AML-193 (cell line): ENCODE data around the gene LTB4R2.

ENCODE experiments used
- DNase-seq, 2 experiments: peaks; one replicate each; lab custom pipeline; 2025; lab: John Stamatoyannopoulos, UW

LTB4R2 gene

DNA sequence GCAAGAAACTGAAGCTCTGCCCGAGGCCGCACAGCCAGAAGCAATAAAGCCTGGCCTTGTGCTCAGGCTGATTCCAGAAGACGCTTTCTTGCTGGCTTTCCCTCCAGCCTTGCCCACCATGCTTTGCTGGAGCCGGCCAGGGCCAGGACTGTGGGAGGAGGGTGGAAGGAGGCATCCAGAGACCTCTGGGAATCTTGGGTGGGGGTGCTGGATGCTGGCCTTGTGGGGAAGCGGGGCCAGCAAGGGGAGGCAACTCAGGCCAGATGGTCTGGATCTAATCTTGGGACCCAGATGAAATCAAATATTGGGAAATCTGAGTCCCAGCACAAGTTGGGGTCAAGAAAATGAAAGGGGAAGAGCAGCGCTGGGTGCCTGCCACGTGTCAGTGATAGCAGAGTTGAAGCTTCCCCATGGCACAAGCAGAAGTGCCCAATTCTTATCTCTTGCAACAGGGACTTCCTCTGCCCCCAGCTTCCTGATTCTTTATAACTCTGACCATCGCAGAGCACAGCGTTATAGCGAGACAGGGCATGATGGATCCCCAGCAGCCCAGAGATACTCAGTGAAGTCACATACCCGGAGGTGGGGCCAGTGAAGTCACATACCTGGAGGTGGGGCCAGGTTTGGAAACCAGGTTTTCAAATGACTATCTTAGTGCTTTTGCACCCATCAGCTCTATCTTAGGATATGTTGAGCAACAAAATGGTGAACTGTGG, 32.2 kb upstream of the LTB4R2 start:
- peak; percentile 81 to 82 for DNase-seq

DNA sequence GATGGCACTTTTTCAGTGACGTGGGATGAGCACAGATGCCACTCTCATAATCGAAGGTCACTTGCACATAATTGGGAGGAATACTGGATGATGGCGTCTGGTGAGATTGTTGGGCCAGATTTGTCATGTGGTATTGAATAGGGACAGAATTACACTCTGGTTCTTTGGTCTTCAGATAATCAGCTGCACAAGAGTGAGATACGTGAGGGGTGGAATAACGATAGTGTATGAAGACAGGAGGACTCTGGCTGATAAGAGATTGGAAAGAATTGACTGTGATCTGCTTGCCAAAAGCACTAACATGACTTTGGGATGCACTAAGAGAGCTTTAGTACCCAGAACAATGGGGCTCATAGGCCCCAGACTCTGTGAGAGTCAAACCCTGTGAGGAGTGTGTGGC, 31.5 kb upstream of the LTB4R2 start:
- DNase-seq: no peak

DNA sequence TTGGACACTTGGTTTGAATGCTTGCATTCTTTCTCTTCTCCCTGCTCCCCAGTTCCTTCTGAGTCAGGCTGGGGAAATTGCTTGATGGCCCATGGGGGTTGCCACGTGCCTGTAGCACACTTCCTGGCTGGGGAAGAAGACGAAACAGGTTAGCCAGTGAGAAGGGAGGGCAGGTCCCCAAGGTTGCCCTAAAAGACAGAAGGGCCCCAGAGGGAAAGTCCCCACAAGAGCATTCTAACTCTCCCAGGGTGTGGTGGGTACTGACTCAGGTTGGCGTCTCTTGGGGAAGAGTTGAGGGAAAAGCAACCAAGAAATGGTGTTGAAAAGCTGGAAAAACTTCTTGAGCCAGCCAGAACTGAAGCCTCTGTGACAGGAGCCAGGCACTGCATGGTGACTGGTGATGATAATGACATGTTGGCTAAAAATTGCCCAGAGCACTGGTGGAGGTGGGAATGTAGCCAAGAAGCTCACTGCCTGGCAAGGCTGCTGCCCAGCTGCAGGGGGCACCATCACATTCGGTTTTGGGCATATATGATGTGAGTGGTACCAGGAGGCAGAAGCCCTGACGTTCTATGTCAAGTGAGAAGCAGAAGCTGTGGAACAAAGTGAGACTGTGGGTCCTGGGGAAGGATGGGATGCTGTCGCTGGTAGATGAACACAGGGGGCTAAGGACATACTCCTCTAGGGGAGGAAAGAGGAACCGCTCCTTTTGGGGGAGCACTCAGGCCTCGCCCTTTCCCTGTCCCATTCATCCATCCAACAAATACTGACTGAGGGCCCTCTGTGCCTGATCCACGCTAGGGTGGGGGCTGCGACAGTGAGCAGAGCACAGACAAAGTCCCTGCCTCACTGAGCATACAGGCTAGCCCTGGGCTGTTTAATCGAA, 30.4 kb upstream of the LTB4R2 start:
- DNase-seq: peak; percentile 26 to 38

DNA sequence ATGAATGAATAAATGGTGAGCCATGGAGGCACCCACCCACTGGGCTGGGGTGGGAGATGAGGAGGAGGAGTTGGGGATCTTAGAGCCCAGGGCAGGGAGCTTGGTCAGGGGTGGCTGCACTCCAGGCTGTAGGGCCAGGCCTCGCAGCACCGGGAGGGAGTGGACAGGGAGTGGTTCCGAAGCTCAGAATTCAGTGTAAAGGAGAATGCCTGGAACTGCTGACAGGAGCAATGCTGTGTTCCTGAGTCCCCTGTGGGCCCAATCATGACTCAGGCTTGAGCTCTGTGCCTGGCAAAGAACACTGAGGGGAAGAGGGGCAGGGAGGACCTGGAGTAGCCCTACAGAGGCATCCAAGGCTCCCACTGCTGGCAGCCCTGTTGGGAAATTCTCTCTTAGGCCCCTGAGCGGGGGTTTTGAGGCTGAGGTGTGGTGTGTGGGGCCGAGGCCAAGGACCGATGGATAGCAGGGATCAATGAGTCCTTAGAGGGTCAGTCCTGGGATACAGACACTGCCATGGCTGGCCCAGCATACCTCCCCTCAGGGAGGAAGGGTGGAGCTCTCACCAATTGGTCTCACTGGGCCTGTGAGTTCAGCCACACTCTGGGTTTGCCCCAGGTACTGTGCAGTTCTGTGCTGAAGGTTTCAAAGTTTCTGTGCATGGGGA, 29.0 kb upstream of the LTB4R2 start:
- DNase-seq: no peak

DNA sequence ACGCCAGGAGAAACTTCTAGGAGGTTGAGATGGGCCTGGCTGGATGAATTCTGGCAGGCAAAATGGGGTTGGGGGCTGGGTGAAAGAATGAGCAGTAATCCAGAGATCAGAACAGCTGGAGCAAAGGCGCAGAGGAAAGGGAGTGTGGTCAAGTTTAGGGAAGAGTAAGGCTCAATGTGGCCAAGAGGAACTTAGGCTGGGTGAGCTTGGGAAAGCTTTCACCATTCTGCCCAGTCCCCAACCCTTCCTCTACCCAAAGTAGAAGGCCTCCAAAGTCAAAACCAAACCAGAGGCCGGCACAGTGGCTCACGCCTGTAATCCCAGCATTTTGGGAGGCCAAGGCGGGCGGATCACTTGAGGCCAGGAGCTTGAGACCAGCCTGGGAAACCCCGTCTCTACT, 28.3 kb upstream of the LTB4R2 start:
- DNase-seq: peak in 1 of 2 experiments; percentile 2

DNA sequence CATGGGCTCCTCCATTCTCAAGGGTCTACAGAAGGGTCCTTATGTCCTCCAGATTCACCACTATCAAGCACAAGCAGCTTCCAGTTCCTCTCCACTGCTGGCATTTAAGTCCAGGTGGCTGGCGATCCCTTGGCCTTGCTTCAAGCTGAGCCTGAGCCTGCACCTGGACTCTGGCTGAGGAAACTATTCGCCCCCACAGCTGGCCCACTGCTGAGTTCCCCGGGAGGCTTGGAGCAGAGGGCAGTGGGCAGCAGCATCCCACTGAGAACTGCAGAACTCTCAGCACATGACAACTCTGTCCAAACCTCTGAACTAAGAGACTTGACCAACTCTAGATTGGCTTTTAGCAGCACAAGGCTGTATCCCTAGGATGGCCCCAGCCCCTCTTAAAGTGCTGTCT, 27.2 kb upstream of the LTB4R2 start:
- DNase-seq: no peak

DNA sequence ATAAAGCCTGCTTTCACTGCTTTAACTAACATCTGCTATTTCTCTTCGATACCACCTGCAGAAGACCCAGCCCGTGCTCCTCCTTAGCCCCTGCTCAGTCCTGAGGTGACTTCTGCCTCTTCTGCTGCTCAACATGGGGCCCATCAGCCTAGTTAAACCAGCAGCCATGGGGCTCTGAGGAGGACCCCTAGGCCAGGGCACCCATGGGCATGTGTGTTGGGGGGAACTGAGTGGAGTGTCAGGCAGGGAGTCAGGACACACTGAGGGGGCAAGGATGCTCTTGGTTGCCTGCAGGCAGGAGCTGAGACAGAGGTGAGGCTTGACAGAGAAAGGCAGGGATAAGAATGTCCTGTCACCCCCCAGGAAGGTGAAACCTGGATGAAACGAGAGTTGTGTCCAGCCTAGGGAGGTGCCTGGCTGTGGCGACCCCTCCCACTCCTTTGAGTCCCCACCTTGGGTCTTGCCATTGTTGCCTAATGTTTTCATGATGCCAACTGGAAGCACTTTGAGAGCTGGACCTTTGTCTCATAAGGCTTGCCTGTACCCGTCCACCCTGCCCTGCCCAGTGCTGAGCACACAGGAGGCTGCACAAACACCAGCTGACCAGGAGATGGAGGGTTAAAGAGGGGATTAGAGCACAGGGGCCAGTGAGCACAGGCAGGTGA, 26.0 kb upstream of the LTB4R2 start:
- DNase-seq: no peak

DNA sequence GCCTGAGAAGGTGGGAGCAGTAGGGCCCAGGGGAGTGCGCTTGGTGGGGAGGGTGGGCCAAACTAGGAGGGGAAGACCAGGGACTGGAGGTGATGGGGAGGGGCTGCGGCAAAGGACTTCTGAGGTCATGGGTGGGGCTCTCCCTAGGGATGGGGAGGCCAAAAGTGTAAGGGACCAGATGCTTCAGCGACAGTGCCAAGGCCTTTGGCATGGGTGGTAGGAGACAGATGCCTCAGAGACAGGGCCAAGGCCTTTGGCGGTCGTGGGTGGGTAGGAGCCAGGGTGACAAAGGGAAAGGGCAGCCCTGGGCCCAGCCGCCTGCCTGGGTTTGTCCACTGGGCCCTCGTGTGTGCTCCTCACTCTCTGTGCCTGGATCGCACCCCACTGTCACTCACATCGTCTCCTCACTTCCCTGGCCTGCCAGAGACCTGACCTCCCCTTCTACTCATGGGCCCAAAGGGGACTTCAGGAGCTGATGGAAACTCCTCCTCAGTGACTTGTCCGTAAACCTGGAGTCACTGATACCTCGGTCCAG, 25.4 kb upstream of the LTB4R2 start:
- no peak for DNase-seq

DNA sequence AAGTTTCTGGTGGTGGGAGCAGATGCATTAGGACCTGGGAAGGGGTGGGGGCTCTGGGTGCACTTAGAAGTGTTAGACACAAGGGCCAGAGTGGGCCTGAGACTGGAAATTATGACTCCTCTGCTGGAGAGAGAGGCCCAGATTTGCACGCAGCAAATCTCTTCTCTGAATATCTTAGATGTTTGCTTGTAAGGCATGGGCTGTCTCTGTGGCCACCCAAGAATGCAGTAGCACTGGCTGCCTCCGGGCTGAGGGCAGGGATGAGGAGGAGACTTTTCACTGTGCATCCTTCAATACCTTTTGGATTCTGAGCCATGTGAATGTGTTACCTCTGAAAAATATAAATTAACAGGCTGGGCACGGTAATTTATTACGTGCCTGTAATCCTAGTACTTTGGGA, 24.6 kb upstream of the LTB4R2 start:
- no peak for DNase-seq

DNA sequence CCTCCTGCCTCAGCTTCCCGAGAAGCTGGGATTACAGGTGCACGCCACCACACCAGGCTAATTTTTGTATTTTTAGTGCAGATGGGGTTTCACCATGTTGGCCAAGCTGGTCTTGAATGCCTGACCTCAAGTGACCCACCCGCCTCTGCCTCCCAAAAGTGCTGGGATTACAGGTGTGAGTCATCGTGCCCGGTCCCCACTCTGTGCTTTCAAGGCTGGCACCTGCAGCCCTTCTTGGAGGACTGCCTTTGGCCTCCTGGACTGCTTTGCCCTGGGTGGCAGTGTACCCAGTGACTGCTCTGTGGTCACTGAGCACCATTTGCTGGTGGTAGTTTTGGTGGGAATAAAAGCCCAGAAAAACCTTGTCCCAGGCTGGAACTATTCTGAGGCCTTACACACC, 22.9 kb upstream of the LTB4R2 start:
- no peak for DNase-seq

DNA sequence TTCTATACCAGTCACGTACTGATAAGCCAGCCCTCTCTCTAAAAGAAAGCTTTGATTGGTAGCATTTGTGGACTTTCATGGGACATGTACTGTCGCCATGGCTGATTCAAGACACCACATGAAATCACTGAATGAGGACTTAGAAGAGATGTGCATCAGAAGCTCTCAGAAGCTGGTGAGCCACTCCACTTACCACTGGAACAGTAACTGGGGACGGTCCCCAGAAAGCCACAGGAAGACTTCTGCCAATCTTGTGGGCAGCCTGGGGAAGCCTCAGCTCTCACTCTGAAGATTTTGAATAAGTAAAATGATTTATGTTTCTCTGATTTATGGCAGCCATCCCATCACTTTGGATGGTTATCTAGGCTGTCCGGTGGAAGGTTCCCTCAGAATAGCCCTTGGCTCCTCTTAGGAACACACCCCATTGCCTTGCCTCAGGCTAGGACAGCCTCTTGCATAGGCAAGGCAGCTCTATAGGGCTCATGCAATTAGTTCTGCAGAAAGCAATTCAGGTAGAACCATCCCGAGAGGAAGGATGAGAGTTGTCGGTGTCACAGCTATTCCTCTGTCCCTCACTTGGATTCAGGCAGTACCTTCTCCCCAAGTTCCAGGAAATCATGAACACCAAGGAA, 20.2 kb upstream of the LTB4R2 start:
- no peak for DNase-seq

DNA sequence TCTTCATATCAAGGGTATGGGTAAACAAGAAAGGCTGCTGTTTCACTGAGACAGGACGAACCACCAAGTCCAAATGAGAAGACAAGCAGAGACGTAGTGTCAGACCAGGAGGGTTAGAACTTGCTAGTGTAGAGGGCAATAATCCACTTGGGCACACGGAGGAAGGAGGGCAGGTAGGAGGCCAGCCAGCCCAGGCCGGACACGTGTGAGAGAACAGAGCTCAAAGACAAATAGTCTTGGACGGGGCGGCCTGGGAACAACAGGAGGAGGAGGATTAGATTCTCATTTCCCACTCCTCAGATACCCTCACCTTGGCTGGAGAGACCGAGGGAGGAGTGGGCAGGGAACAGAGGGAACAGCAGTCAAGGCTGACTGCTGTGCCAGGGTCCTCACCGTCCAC, 19.2 kb upstream of the LTB4R2 start:
- no peak for DNase-seq

DNA sequence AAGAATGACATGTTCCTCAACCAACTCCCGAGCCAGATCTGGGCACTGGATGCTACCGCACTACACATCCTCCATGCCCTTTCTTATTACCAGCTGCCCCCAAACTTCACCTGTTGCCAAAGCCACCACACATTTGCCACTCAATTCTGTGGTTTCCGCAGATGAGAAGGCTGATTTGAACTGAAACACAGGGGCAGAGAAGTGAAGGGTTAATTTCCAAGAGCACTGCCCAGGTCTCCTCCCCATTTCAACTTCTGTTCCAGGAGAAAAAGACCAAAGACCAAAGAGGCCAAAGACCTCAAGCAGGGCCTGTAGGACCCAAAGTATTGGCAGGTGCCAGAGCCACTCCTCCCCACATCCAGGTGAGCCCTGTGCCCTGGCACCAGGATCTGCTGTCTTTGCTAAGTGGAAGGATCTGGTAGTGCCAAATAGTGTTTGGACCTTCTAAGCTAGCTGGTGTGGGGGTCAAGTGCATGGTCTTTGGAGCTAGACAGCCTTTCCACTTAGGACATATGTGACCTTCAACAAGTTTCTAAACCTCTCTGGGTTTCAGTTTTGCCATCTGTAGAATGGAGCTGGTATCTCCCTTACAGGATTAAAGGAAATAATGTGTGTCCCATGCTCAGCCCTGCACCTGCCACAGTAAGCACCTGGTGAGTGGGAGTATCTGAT, 18.4 kb upstream of the LTB4R2 start:
- DNase-seq: no peak

DNA sequence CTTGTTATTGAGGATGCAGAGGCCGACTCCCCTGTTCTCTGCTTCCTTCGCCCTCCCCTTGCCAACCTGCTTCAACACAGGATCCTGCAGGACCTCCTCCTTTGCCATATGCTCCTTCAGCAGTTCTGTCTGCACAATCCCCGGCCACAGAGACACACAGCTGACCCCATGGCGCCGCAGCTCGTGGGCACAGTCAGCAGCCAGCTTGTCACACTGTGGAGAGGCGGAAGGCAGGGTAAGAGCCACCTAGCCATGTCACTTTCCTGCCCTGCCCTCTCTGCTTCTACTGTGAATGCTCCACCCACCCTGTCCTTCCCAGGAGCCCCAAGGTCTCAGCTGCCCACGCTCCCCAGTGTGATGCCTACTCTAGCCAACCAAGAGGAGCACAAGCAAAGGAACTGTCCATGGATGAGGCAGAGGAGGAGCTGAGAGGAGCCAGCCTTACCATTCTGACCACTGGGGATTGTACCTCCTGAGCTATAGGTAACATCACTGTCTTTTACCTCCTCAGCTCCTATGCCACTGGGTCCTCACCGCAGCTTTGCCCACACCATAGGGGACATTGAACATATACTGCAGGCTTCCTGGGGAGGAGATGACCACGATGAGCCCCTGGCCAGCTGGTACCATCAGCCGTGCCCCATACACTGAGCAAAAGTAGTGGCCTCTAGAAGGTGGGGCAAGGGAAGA, 17.7 kb upstream of the LTB4R2 start:
- no peak for DNase-seq

DNA sequence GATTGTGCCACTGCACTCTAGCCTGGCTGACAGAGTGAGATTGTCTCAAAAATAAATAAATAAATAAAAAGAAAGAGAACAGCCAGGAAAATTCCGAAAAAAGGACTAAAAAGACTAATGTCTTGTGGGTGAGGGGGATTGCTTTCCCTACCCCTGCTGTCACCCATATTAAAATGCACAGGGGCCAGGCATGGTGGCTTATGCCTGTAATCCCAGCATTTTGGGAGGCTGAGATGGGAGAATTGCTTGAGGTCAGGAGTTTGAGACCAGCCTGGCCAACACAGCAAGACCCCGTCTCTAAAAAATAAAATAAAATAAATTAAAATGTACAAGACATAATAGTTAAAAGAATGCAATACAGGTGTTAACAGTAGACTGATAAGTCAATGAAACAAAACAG, 16.4 kb upstream of the LTB4R2 start:
- no peak for DNase-seq

DNA sequence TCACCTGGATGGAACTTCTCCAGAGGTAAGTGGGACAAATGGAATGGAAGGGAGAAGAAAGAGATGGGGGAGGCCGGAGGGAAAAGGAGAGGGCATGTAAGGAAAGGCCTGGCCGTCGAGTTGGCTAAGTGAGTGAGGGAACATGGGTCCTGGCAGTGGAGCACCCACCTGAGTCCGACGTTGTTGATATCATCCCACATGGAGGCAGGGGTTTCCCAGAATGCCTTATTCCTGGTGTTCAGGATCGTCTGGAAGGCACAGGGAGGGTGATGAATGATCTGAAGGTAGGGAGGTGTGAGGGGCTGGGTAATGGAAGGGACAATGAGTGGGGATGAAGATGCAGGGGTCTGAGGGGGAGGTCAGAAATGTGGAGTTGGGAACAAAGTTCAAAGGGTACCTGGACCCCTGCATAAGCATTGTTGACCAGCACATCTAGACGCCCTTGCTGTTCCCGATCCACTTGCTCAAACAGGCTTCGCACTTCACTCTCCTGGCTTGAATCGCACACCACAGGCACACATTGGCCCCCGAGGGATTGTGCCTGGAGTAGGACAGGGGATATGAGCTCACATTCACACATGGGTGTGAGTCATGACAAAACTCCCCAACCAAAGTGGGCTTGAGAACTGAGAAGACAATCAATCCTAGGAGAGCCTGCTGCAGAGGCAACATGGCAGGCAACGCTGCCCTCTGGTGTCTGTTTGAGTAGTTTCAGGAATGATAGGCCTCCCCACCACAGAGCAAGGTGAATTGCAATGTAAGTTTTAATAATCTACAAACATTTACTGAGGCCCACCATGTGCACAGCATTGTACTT, 13.4 kb upstream of the LTB4R2 start:
- peak; percentile 59 to 66 for DNase-seq

DNA sequence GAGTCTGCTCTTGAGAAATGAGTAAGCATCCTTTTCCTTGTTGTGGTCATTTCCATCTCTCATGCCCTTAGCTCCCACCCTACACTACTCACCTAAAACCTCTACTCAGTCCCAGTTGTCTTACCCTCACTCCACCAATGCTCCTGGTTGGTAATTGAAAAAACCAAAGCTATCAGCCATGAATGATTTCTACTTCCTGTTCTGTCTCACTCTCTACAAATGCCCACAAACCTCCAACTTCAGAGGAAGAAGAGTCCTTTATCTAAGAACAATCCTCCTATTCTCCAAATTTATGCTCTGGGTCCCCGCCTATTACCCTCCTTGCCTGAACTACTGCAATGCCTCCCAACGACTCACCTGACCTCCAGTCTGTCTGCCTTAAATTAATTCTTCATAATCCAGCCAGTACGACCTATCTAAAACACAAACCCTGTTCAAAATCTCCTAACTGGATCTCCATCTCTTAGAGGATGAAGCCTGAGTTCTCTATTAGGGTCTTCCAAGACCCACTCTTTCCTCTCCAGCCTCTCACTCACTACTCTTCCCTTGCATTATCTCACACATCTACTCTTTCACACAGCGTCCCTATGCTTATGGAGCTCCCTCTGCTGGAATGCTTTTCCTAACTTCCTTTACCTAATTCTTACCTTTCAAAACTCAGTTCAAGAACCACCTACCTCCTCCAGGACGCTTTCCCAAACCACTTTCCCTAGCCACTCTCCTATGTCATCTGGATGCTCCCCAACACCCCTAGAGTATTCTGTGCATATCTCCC, 12.6 kb upstream of the LTB4R2 start:
- DNase-seq: peak; percentile 36 to 39

DNA sequence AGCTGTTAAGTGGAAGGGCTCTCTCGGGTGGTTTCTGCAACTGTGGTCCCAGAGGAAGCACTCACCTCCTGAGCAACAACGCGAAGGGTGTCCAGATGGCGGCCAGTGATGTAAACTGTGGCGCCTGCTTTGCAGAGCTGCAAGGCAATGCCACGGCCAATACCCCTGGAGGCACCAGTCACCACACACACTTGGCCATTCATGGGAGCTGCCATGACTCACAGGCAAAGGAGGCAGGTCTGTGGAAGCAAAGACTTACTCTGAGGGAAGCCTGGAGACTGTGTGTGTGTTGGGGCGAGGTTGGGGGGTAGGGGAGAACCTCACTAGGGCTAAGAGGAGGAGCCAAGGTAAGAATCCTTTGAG, 11.1 kb upstream of the LTB4R2 start:
- no peak for DNase-seq
